Adrenal gland (tissue), 12 donors: ENCODE results near the gene FHIT. TPM values are rescaled to one million over a fixed set of nuclear protein-coding genes. Genes with fewer than 3 reads are reported as not detected.

Source experiments
- DNase-seq, 7 donors: peaks; one replicate each; pipeline ENCODE4 v3.0.0-alpha.2; 2019 to 2020
- H3K27ac ChIP-seq, 5 donors: fragments of 200-600 bp; sonication (generic) in 4 of 5; 1 replicate in 3 of 5; 2 replicates in 2 of 5; pipeline versions ENCODE4 v1.5.1 to v1.8.0; 2016 to 2020; ENCODE audit warnings: mild to moderate bottlenecking in 1 of 5
- H3K27me3 ChIP-seq: fragments of 200-600 bp; 2 replicates; pipeline ENCODE4 v1.8.0; 2021
- H3K36me3 ChIP-seq, 2 donors: fragments of 200-600 bp; replicated peaks in 1 of 2; 1 replicate in 1 of 2; 2 replicates in 1 of 2; pipeline versions ENCODE4 v1.5.1 to v1.8.0; 2018 to 2022
- H3K4me1 ChIP-seq, 2 donors: fragments of 200-600 bp; replicated peaks in 1 of 2; 1 replicate in 1 of 2; 2 replicates in 1 of 2; pipeline versions ENCODE4 v1.5.1 to v1.8.0; 2018 to 2021
- H3K4me3 ChIP-seq, 4 donors: fragments of 200-600 bp; sonication (generic) in 3 of 4; one replicate each; pipeline ENCODE4 v1.5.1; 2016 to 2018
- H3K9me3 ChIP-seq, 3 donors: fragments of 200-600 bp; sonication (generic) in 1 of 3; replicated peaks in 1 of 3; 1 replicate in 2 of 3; 2 replicates in 1 of 3; pipeline versions ENCODE4 v1.5.1 to v1.8.0; 2016 to 2021
- CTCF ChIP-seq, 6 experiments: fragments of 450-650 bp in 4 of 6; fragments of 200-600 bp in 2 of 6; sonication (generic) in 1 of 6; IDR thresholded peaks; 1 replicate in 5 of 6; 2 replicates in 1 of 6; pipeline versions ENCODE4 v1.5.1 to v1.8.0; 2016 to 2021; ENCODE audit warnings: antibody characterized with exemption in 6 of 6, mild to moderate bottlenecking in 2 of 6, moderate library complexity in 1 of 6
- POLR2A ChIP-seq, 2 donors: fragments of 450-650 bp; IDR thresholded peaks; one replicate each; pipeline ENCODE4 v1.6.1; 2017; ENCODE audit warnings: antibody characterized with exemption in 2 of 2, mild to moderate bottlenecking in 2 of 2, moderate library complexity in 1 of 2
- WGBS, 4 donors: extraction: QIAGEN DNeasy Blood & Tissue Kit in 2 of 4; methylation state at CpG; one replicate each; pipeline versions ENCODE4 v1.1.5 to v1.1.7; 2013 to 2017; 5-methylcytosine and 5-hydroxymethylcytosine counted together
- intact Hi-C, 2 donors: fragments of 100-400 bp; cut with DNase I; formaldehyde crosslinking; loops; one replicate each; pipeline versions ENCODE4 v1.14.1 to v1.15.0; 2022 to 2023
- polyA plus RNA-seq, 3 donors: library from polyadenylated mRNA; stranded (reverse); fragments of 200-250 nt in 2 of 3; fragments of 350-450 nt in 1 of 3; fragmentation: Illumina TruSeq in 1 of 3; extraction: RNeasy Lipid Tissue Mini Kit (QIAGEN cat#74804) in 1 of 3; gene quantifications; one replicate each; pipeline ENCODE4 v1.2.3, GENCODE V29; 2013 to 2014
- total RNA-seq, 9 donors: library from RNA; depleted of rRNA in 4 of 9; stranded (reverse); fragments of >200 nt in 4 of 9; fragments of 120-200 nt in 1 of 9; fragmentation: NEBNext Ultra II Directional in 1 of 9; extraction: Animal tissue kit (Norgen Biotek cat#: 25700) in 1 of 9; gene quantifications; one replicate each; pipeline versions ENCODE4 v1.1.0 to v1.2.4, GENCODE V29; 2013 to 2023
- donor health status: healthy with polysubstance abuse.
- donor health status: Bipolar disorder and iron deficiency.
- donor health status: DM: yes; HTN: yes; CAD: no.
- donor health status: DM: no; HTN: no; CAD: no.
- donor health status: DM: no; HTN: no; CAD: no.
- donor health status: DM: yes; HTN: yes; CAD: no.

Gene FHIT
- total and polyA plus RNA-seq, 12 donors: 14.1 to 43.9 (median 28.8) TPM

- WGBS, 4 donors: 93 to 100% (median 100%) methylated on average over 1 of the region's 1 CpG
- Histone ChIP-seq H3K9me3 (no peaks in the 10 kb centered on the region), H3K36me3 (no peaks in the 10 kb centered on the region), H3K27ac (no peak overlapping the region), H3K27me3 (no peaks in the 10 kb centered on the region), H3K4me3 (no peak overlapping the region), H3K4me1 (no peaks in the 10 kb centered on the region)
- no peak for DNase-seq
- intact Hi-C loops: no loop called here
- TF ChIP-seq CTCF (IDR thresholded peaks at IDR 0.05) (no peak), POLR2A (IDR thresholded peaks at IDR 0.05) (no peak)
Observed at GRCh38 chr3:60045686-60046085, 1205.6 kb downstream of the FHIT start.

GRCh38 chr3:60036803-60037202 is 1214.4 kb downstream of the FHIT start:
- TF ChIP-seq CTCF (IDR thresholded peaks at IDR 0.05): no peak
- no peak for TF ChIP-seq POLR2A (IDR thresholded peaks at IDR 0.05)
- Histone ChIP-seq H3K36me3 (no peaks in the 10 kb centered on the region), H3K27me3 (no peaks in the 10 kb centered on the region), H3K4me1 (no peaks in the 10 kb centered on the region), H3K27ac (no peak overlapping the region), H3K9me3 (no peaks in the 10 kb centered on the region), H3K4me3 (no peak overlapping the region)
- DNase-seq: no peak
- 88 to 94% (median 92%) methylated on average over 7 of the region's 7 CpGs for WGBS, 4 donors
- intact Hi-C loops: loop anchor here in 1 of 2 donors (10.0 kb wide), 1 partner anchor 902 kb away; no protein-coding TSS in a partner anchor

- Histone ChIP-seq H3K9me3 (no peaks in the 10 kb centered on the region), H3K36me3 (no peaks in the 10 kb centered on the region), H3K27me3 (no peaks in the 10 kb centered on the region), H3K4me3 (no peak overlapping the region), H3K27ac (no peak overlapping the region), H3K4me1 (no peaks in the 10 kb centered on the region)
- WGBS, 4 donors: 63 to 76% (median 66%) methylated on average over 3 of the region's 3 CpGs
- DNase-seq: no peak
- TF ChIP-seq CTCF (IDR thresholded peaks at IDR 0.05) (no peak), POLR2A (IDR thresholded peaks at IDR 0.05) (no peak)
- intact Hi-C loops: loop anchor here in 1 of 2 donors (10.0 kb wide), 1 partner anchor 899 kb away; no protein-coding TSS in a partner anchor
Observed at GRCh38 chr3:60033901-60034453, 1217.3 kb downstream of the FHIT start.

- Histone ChIP-seq H3K27ac (no peak overlapping the region), H3K9me3 (no peaks in the 10 kb centered on the region), H3K4me1 (no peaks in the 10 kb centered on the region), H3K4me3 (no peak overlapping the region), H3K36me3 (no peaks in the 10 kb centered on the region), H3K27me3 (no peaks in the 10 kb centered on the region)
- intact Hi-C loops: loop anchor here in 1 of 2 donors (10.0 kb wide), 1 partner anchor 896 kb away; no protein-coding TSS in a partner anchor
- TF ChIP-seq CTCF (IDR thresholded peaks at IDR 0.05) (no peak), POLR2A (IDR thresholded peaks at IDR 0.05) (no peak)
- WGBS, 4 donors: 84 to 94% (median 92%) methylated on average over 1 of the region's 1 CpG
- no peak for DNase-seq
Observed at GRCh38 chr3:60030982-60031381, 1220.3 kb downstream of the FHIT start.
